Parathyroid adenoma (tissue), 2 donors: ENCODE results near the gene COMMD7.
"Not testable (repeated sequence)": the region's sequence is repeated elsewhere in the genome, so short reads cannot be mapped to it uniquely, and the experiment has no call there.

Experiments used
- H2AFZ ChIP-seq: fragments of 300-600 bp; sonication (generic); one replicate; pipeline ENCODE4 v1.7.0; 2017; ENCODE audit warnings: antibody characterized with exemption, mild to moderate bottlenecking
- H3K27ac ChIP-seq: fragments of 300-600 bp; sonication (generic); one replicate; pipeline ENCODE4 v1.7.0; 2017
- H3K27me3 ChIP-seq: fragments of 300-600 bp; sonication (generic); one replicate; pipeline ENCODE4 v1.7.0; 2017; ENCODE audit warnings: low read length; ENCODE audit not compliant: control insufficient read depth, insufficient read depth
- H3K36me3 ChIP-seq: fragments of 300-600 bp; sonication (generic); one replicate; pipeline ENCODE4 v1.7.0; 2017; ENCODE audit warnings: low read length; ENCODE audit not compliant: control insufficient read depth, insufficient read depth
- H3K4me1 ChIP-seq: fragments of 300-600 bp; sonication (generic); one replicate; pipeline ENCODE4 v1.7.0; 2017; ENCODE audit warnings: control low read depth
- H3K4me2 ChIP-seq: fragments of 300-600 bp; sonication (generic); one replicate; pipeline ENCODE4 v1.7.0; 2017; ENCODE audit warnings: low read length
- H3K4me3 ChIP-seq: fragments of 300-600 bp; sonication (generic); one replicate; pipeline ENCODE4 v1.7.0; 2017; ENCODE audit warnings: low read depth, low read length
- H3K79me2 ChIP-seq: fragments of 300-600 bp; sonication (generic); one replicate; pipeline ENCODE4 v1.7.0; 2017; ENCODE audit warnings: control low read depth
- H3K9ac ChIP-seq: fragments of 300-600 bp; sonication (generic); one replicate; pipeline ENCODE4 v1.7.0; 2017; ENCODE audit warnings: mild to moderate bottlenecking
- H3K9me3 ChIP-seq: fragments of 300-600 bp; sonication (generic); one replicate; pipeline ENCODE4 v1.7.0; 2017; ENCODE audit warnings: low read length; ENCODE audit not compliant: control insufficient read depth
- CTCF ChIP-seq: fragments of 300-600 bp; sonication (generic); IDR thresholded peaks from one replicate; pipeline ENCODE4 v1.7.0; 2017; ENCODE audit warnings: antibody characterized with exemption, mild to moderate bottlenecking
- donor health status: primary hyperparathyroidism.

The COMMD7 gene

GRCh38 chr20:32697608-32698007 lies 45.7 kb downstream of the COMMD7 start:
- no peak overlapping the region for H3K9ac ChIP-seq
- no peaks in the 10 kb centered on the region for H3K9me3 ChIP-seq
- H3K79me2 ChIP-seq, result no peaks in the 10 kb centered on the region
- H2AFZ ChIP-seq, result no peak overlapping the region
- no peak overlapping the region for H3K4me2 ChIP-seq
- TF ChIP-seq CTCF, result no peak
- no peaks in the 10 kb centered on the region for H3K36me3 ChIP-seq
- no peak overlapping the region for H3K27ac ChIP-seq
- H3K27me3 ChIP-seq, result no peaks in the 10 kb centered on the region
- H3K4me1 ChIP-seq, result no peaks in the 10 kb centered on the region
- H3K4me3 ChIP-seq, result no peak overlapping the region

- Histone ChIP-seq H3K27me3 (no peaks in the 10 kb centered on the region), H2AFZ (no peak overlapping the region), H3K27ac (no peak overlapping the region), H3K4me2 (no peak overlapping the region), H3K4me1 (no peaks in the 10 kb centered on the region), H3K4me3 (no peak overlapping the region), H3K79me2 (no peaks in the 10 kb centered on the region), H3K9ac (no peak overlapping the region), H3K36me3 (no peaks in the 10 kb centered on the region), H3K9me3 (no peaks in the 10 kb centered on the region)
- TF ChIP-seq CTCF, result no peak
Measured at GRCh38 chr20:32695089-32695488, 48.2 kb downstream of the COMMD7 start.

GRCh38 chr20:32688966-32689365 lies 54.3 kb downstream of the COMMD7 start:
- not testable (repeated sequence) for H3K36me3 ChIP-seq, H3K27ac ChIP-seq, H3K9ac ChIP-seq, H3K4me1 ChIP-seq, H2AFZ ChIP-seq, H3K4me3 ChIP-seq, H3K9me3 ChIP-seq, H3K4me2 ChIP-seq, H3K27me3 ChIP-seq, H3K79me2 ChIP-seq

GRCh38 chr20:32687180-32687532 lies 56.1 kb downstream of the COMMD7 start:
- no peak overlapping the region for H2AFZ ChIP-seq
- no peaks in the 10 kb centered on the region for H3K4me1 ChIP-seq
- H3K9me3 ChIP-seq, result no peaks in the 10 kb centered on the region
- TF ChIP-seq CTCF, result no peak
- H3K4me2 ChIP-seq, result no peak overlapping the region
- H3K4me3 ChIP-seq, result no peak overlapping the region
- no peak overlapping the region for H3K9ac ChIP-seq
- no peaks in the 10 kb centered on the region for H3K27me3 ChIP-seq
- H3K36me3 ChIP-seq, result no peaks in the 10 kb centered on the region
- H3K27ac ChIP-seq, result no peak overlapping the region
- H3K79me2 ChIP-seq, result no peaks in the 10 kb centered on the region

DNA sequence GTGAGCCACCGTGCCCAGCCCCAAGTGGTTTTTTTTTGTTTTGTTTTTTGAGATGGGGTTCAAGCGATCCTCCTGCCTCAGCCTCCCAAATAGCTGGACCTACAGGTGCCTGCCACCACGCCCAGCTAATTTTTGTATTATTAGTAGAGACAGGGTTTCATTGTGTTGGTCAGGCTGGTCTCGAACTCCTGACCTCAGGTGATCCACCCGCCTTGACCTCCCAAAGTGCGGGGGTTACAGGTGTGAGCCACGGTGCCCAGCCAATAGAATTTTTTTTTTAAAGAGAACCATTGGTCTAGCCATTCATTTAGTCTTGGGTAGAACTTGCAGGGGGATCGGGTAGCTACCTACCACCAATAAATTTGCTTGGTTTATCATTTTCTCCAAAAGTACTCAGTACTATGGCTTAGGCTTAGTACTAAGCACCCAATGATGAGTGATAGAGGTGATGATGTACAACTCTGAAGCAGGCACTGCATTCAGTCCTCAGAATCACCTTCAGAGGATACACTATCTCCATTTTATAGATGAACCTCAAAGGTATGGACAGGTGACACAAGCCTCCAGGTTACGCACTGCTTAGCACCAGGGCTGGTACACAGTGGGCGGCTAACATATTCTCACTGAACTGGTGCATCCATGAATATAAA lies 56.6 kb downstream of the COMMD7 start:
- no peak overlapping the region for H3K4me3 ChIP-seq

More for the DNA sequence above, 56.6 kb downstream of the COMMD7 start:
- H2AFZ ChIP-seq, result no peak overlapping the region
- H3K9me3 ChIP-seq, result no peaks in the 10 kb centered on the region
- no peak overlapping the region for H3K9ac ChIP-seq
- no peak overlapping the region for H3K27ac ChIP-seq
- no peak for TF ChIP-seq CTCF
- no peaks in the 10 kb centered on the region for H3K4me1 ChIP-seq
- no peak overlapping the region for H3K4me2 ChIP-seq
- no peaks in the 10 kb centered on the region for H3K36me3 ChIP-seq
- H3K79me2 ChIP-seq, result no peaks in the 10 kb centered on the region
- H3K27me3 ChIP-seq, result no peaks in the 10 kb centered on the region
